K562 (cell line): ENCODE results near the gene TBX1. TPM values are rescaled to one million over a fixed set of nuclear protein-coding genes. Genes with fewer than 3 reads are reported as not detected.

Source experiments
- ATAC-seq: fragments of 200-7000 bp; cut with Tn5 transposase; 3 replicates; pipeline ENCODE4 v1.9.1; 2020; ENCODE audit warnings: moderate library complexity
- BruUV-seq: library from RNA; stranded (reverse); fragments of 400-500 nt; replicated peaks from 2 replicates; lab custom pipeline; 2021; lab: Mats Ljungman, UMichigan
- CTCF ChIA-PET: fragments of 300-600 bp; formaldehyde crosslinking; extraction: SDS; loops from one replicate; lab custom pipeline; 2021; ENCODE audit warnings: low intra/inter-chr PET ratio; lab: Yijun Ruan, JAX
- POLR2A ChIA-PET: fragments of 300-600, 350-650 bp; sonication (Branson Sonifier 250); formaldehyde crosslinking; extraction: SDS; loops from one replicate; lab custom pipeline; 2021; ENCODE audit warnings: antibody characterized with exemption, inconsistent platforms; lab: Yijun Ruan, JAX
- DNase-seq, 4 experiments: peaks; one replicate each; pipeline versions ENCODE4 v3.0.0 to v3.0.0-alpha.2; 2011 to 2018; ENCODE audit warnings: low spot score in 3 of 4, mixed read lengths in 3 of 4; ENCODE audit errors: extremely low read depth in 1 of 4
- FAIRE-seq: peaks from 2 replicates; lab custom pipeline; 2011; peaks lifted over from hg19 to GRCh38; lab: Jason Lieb, UNC
- H2AFZ ChIP-seq: 2 replicates; pipeline ENCODE4 v1.6.0; 2011; ENCODE audit warnings: low read depth, low read length, control low read depth, inconsistent platforms
- H3K27ac ChIP-seq: fragments of 200-600 bp; 3 replicates; pipeline ENCODE4 v1.8.0; 2011; ENCODE audit warnings: low read depth, mild to moderate bottlenecking, control low read depth, inconsistent platforms, low read length, moderate library complexity, mixed read lengths; ENCODE audit errors: extremely low read depth
- H3K27me3 ChIP-seq, 2 experiments: fragments of 300-600 bp in 1 of 2; 2 replicates in 1 of 2; 3 replicates in 1 of 2; pipeline versions ENCODE4 v1.6.0 to v1.8.0; 2011; ENCODE audit warnings: inconsistent platforms in 2 of 2, low read length in 2 of 2, mild to moderate bottlenecking in 1 of 2, mixed read lengths in 1 of 2, moderate library complexity in 1 of 2; ENCODE audit not compliant: control insufficient read depth in 2 of 2, insufficient read depth in 2 of 2
- H3K36me3 ChIP-seq: fragments of 300-600 bp; 3 replicates; pipeline ENCODE4 v1.8.0; 2011; ENCODE audit warnings: mild to moderate bottlenecking, low read length, inconsistent platforms; ENCODE audit not compliant: control insufficient read depth, insufficient read depth
- H3K4me1 ChIP-seq, 2 experiments: fragments of 200-600 bp in 1 of 2; replicated peaks in 1 of 2; 2 replicates in 1 of 2; 3 replicates in 1 of 2; pipeline versions ENCODE4 v1.5.1 to v1.8.0; 2011; ENCODE audit warnings: inconsistent platforms in 2 of 2, low read length in 2 of 2, mild to moderate bottlenecking in 1 of 2, mixed read lengths in 1 of 2, moderate library complexity in 1 of 2; ENCODE audit not compliant: control insufficient read depth in 2 of 2, insufficient read depth in 2 of 2
- H3K4me2 ChIP-seq: 2 replicates; pipeline ENCODE4 v1.6.1; 2011; ENCODE audit warnings: low read length, control low read depth, inconsistent platforms, mixed read lengths; ENCODE audit not compliant: insufficient read depth
- H3K4me3 ChIP-seq: fragments of 200-600 bp; sonication (generic), shearing (Covaris generic); 2 replicates; pipeline ENCODE4 v1.5.1; 2016; ENCODE audit warnings: control low read depth, inconsistent platforms
- H3K79me2 ChIP-seq: fragments of 200-600 bp; 3 replicates; pipeline ENCODE4 v1.8.0; 2011; ENCODE audit warnings: low read length, inconsistent platforms; ENCODE audit not compliant: control insufficient read depth, insufficient read depth
- H3K9ac ChIP-seq, 2 experiments: 2 replicates each; pipeline versions ENCODE4 v1.6.0 to v1.6.1; 2011; ENCODE audit warnings: low read depth in 2 of 2, low read length in 2 of 2, control low read depth in 1 of 2, inconsistent platforms in 1 of 2, mild to moderate bottlenecking in 1 of 2, mixed read lengths in 1 of 2; ENCODE audit not compliant: insufficient read depth in 1 of 2
- H3K9me1 ChIP-seq: one replicate; pipeline ENCODE4 v1.6.0; 2011; ENCODE audit warnings: inconsistent platforms, mild to moderate bottlenecking, low read length, moderate library complexity; ENCODE audit not compliant: control insufficient read depth, insufficient read depth
- H3K9me3 ChIP-seq: replicated peaks from 2 replicates; pipeline ENCODE4 v1.5.1; 2011; ENCODE audit warnings: low read depth, low read length, inconsistent platforms; ENCODE audit not compliant: control insufficient read depth, insufficient read depth
- H4K20me1 ChIP-seq: replicated peaks from 2 replicates; pipeline ENCODE4 v1.6.1; 2011; ENCODE audit warnings: low read length, inconsistent platforms, mixed read lengths; ENCODE audit not compliant: control insufficient read depth, insufficient read depth
- BHLHE40 ChIP-seq: IDR thresholded peaks from 2 replicates; pipeline ENCODE4 v1.6.1; 2011; ENCODE audit warnings: low read length, improper control_type of control experiment
- E2F3 ChIP-seq: fragments of 250-450 bp; sonication (Bioruptor Pico); IDR thresholded peaks from 2 replicates; pipeline ENCODE4 v1.4.0; 2020; ENCODE audit warnings: mild to moderate bottlenecking
- HSF4 ChIP-seq: fragments of 250-450 bp; sonication (Bioruptor Pico); IDR thresholded peaks from 2 replicates; pipeline ENCODE4 v2.1.2; 2022; ENCODE audit warnings: mild to moderate bottlenecking, moderate library complexity, borderline replicate concordance
- MEF2D ChIP-seq: conservative IDR thresholded peaks from 2 replicates; pipeline ENCODE4 v1.6.1; 2016; ENCODE audit warnings: low read depth, missing genetic modification characterization, missing compliant biosample characterization
- MYC ChIP-seq, 2 experiments: fragments of 250-450 bp in 1 of 2; sonication (Bioruptor Pico) in 1 of 2; IDR thresholded peaks; 2 replicates each; pipeline versions ENCODE4 v1.5.1 to v1.6.1; 2012 to 2021; ENCODE audit warnings: low read depth in 2 of 2, borderline replicate concordance in 1 of 2, improper control_type of control experiment in 1 of 2, low read length in 1 of 2, mild to moderate bottlenecking in 1 of 2, moderate library complexity in 1 of 2
- RBBP5 ChIP-seq: fragments of 200-600 bp; sonication (generic); IDR thresholded peaks from 2 replicates; pipeline ENCODE4 v1.6.1; 2012; ENCODE audit warnings: borderline replicate concordance, mild to moderate bottlenecking, low read length, control low read depth, inconsistent platforms; ENCODE audit not compliant: insufficient read depth, poor library complexity, severe bottlenecking
- RBFOX2 ChIP-seq: fragments of 200-400 bp; formaldehyde crosslinking; IDR thresholded peaks from 2 replicates; pipeline ENCODE4 v1.6.1; 2017; ENCODE audit warnings: low read depth, mild to moderate bottlenecking, low read length, moderate library complexity
- WGBS: fragments of 100-300 bp; shearing (Covaris generic); methylation state at CpG from one replicate; pipeline ENCODE4 v1.1.6; 2016; ENCODE audit warnings: low coverage, mixed read lengths; ENCODE audit not compliant: insufficient coverage; ENCODE audit errors: missing lambda C conversion rate; 5-methylcytosine and 5-hydroxymethylcytosine counted together
- in situ Hi-C: fragments of 300-500 bp; cut with MboI; formaldehyde crosslinking; loops from 4 replicates; pipeline ENCODE4 v1.15.0; 2018; ENCODE audit warnings: inconsistent platforms, mixed read lengths
- intact Hi-C: fragments of 100-400 bp; cut with micrococcal nuclease; formaldehyde crosslinking; loops from 2 replicates; pipeline ENCODE4 v1.14.2; 2022
- polyA plus RNA-seq, 8 experiments: library from polyadenylated mRNA; depleted of rRNA in 4 of 8; stranded (reverse) in 5 of 8; unstranded in 3 of 8; fragments of >200 nt; fragmentation: Nextera tagmentation in 2 of 8; fragmentation: Illumina TruSeq in 1 of 8; extraction: Ambion mirVana in 2 of 8; extraction: Trizol in 1 of 8; gene quantifications; 2 replicates each; pipeline versions ENCODE4 v1.2.1 to v1.2.3, GENCODE V29; 2011 to 2014; ENCODE audit warnings: inconsistent platforms in 1 of 8, missing spikeins in 1 of 8
- total RNA-seq, 7 experiments: library from RNA; depleted of rRNA in 6 of 7; stranded (reverse); fragments of >200 nt in 6 of 7; fragmentation: Illumina TruSeq in 2 of 7; extraction: Trizol in 2 of 7; gene quantifications; 2 replicates each; pipeline versions ENCODE4 v1.2.1 to v1.2.3, GENCODE V29; 2011 to 2021; ENCODE audit warnings: low replicate concordance in 1 of 7
- TF ChIP-seq, protein P1 (sequence below): fragments of 250-450 bp; sonication (Bioruptor Pico); IDR thresholded peaks from 2 replicates; pipeline ENCODE4 v1.9.0; 2021; ENCODE audit warnings: mild to moderate bottlenecking, inconsistent platforms
- TF ChIP-seq, protein P2 (sequence below): fragments of 450-650 bp; IDR thresholded peaks from 2 replicates; pipeline ENCODE4 v1.6.1; 2014; ENCODE audit warnings: low read depth, mild to moderate bottlenecking, moderate library complexity, borderline replicate concordance
- TF ChIP-seq, protein P3 (sequence below): sonication (generic); formaldehyde crosslinking; IDR thresholded peaks from 2 replicates; pipeline ENCODE4 v1.8.1; 2023; ENCODE audit warnings: mild to moderate bottlenecking, missing genetic modification reagents
- TF ChIP-seq, protein P4 (sequence below): fragments of 250-450 bp; sonication (Bioruptor Pico); IDR thresholded peaks from 2 replicates; pipeline ENCODE4 v1.4.0; 2020; ENCODE audit warnings: mild to moderate bottlenecking, moderate library complexity

The TBX1 gene
- total and polyA plus RNA-seq, 9 of the 15 experiments (the other 6 are each of a cell fraction or from before 2014, with no cell fraction given) = 0.07 to 35.0 (median 3.9) TPM

DNA sequence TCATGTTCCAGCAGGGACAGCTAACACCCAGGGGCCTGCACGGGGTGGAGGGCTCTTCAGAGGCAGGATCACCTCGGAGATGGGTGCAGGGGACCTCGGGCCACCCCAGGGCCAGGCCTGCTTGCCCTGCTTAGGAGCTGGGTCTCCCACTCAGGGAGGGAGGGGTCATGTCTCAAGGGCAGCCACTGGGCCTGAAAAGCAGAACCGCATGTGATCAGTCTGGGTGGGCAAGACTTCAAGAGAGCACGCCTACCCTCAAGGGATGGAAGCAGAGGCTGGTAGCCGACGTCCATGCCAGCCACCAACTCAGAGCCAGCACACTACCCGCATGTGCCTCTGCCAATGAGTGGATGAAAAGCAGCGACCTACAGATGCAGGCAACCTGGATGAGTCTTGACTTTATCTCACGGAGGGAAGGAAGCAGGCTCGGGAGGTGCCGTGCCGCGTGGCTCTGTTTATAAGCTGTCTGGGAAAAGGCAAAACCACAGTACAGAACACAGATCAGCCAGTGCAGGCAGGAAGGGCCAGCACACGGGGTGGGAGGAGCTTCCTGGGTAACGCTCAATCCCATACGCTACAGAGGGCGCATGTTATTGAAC, 16.0 kb downstream of the TBX1 start:
- POLR2A ChIA-PET = interaction anchor here (0.6 to 12.4 kb wide), 22 partner anchors 9 to 607 kb away, joined by 3 to 205 read pairs (median 5); partner anchors contain the start of genes GP1BB and TBX1
- 30% methylated on average over 18 of the region's 18 CpGs for WGBS
- TF ChIP-seq HSF4 = 0 out of 2 replicates have a peak, but pooled peaks have one; percentile 47
- peak; percentile 80 for TF ChIP-seq BHLHE40
- TF ChIP-seq, protein P1, sequence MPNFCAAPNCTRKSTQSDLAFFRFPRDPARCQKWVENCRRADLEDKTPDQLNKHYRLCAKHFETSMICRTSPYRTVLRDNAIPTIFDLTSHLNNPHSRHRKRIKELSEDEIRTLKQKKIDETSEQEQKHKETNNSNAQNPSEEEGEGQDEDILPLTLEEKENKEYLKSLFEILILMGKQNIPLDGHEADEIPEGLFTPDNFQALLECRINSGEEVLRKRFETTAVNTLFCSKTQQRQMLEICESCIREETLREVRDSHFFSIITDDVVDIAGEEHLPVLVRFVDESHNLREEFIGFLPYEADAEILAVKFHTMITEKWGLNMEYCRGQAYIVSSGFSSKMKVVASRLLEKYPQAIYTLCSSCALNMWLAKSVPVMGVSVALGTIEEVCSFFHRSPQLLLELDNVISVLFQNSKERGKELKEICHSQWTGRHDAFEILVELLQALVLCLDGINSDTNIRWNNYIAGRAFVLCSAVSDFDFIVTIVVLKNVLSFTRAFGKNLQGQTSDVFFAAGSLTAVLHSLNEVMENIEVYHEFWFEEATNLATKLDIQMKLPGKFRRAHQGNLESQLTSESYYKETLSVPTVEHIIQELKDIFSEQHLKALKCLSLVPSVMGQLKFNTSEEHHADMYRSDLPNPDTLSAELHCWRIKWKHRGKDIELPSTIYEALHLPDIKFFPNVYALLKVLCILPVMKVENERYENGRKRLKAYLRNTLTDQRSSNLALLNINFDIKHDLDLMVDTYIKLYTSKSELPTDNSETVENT (CRISPR knock-in tag) = 0 out of 2 replicates have a peak, but pooled peaks have one; percentile 45
- TF ChIP-seq, protein P2, sequence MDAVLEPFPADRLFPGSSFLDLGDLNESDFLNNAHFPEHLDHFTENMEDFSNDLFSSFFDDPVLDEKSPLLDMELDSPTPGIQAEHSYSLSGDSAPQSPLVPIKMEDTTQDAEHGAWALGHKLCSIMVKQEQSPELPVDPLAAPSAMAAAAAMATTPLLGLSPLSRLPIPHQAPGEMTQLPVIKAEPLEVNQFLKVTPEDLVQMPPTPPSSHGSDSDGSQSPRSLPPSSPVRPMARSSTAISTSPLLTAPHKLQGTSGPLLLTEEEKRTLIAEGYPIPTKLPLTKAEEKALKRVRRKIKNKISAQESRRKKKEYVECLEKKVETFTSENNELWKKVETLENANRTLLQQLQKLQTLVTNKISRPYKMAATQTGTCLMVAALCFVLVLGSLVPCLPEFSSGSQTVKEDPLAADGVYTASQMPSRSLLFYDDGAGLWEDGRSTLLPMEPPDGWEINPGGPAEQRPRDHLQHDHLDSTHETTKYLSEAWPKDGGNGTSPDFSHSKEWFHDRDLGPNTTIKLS = no peak
- TF ChIP-seq, protein P3, sequence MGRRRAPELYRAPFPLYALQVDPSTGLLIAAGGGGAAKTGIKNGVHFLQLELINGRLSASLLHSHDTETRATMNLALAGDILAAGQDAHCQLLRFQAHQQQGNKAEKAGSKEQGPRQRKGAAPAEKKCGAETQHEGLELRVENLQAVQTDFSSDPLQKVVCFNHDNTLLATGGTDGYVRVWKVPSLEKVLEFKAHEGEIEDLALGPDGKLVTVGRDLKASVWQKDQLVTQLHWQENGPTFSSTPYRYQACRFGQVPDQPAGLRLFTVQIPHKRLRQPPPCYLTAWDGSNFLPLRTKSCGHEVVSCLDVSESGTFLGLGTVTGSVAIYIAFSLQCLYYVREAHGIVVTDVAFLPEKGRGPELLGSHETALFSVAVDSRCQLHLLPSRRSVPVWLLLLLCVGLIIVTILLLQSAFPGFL (CRISPR knock-in tag) = no peak
- 0 out of 2 replicates have a peak, but pooled peaks have one; percentile 25 for TF ChIP-seq MEF2D (tag)
- TF ChIP-seq, protein P4, sequence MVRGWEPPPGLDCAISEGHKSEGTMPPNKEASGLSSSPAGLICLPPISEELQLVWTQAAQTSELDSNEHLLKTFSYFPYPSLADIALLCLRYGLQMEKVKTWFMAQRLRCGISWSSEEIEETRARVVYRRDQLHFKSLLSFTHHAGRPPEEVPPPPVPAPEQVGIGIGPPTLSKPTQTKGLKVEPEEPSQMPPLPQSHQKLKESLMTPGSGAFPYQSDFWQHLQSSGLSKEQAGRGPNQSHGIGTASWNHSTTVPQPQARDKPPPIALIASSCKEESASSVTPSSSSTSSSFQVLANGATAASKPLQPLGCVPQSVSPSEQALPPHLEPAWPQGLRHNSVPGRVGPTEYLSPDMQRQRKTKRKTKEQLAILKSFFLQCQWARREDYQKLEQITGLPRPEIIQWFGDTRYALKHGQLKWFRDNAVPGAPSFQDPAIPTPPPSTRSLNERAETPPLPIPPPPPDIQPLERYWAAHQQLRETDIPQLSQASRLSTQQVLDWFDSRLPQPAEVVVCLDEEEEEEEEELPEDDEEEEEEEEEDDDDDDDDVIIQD = peak; percentile 70; the same call in 1 of the 2 replicates
- TF ChIP-seq MYC (IDR thresholded peaks at IDR 0.05; ENCODE audit: low read depth, low read length) = peak; percentile 91
- TF ChIP-seq MYC (CRISPR knock-in tag; IDR thresholded peaks at IDR 0.05; ENCODE audit: borderline replicate concordance, low read depth) = peak; percentile 86; the same call in 1 of the 2 replicates
- TF ChIP-seq E2F3 (CRISPR knock-in tag) = peak; percentile 73; the same call in 1 of the 2 replicates
- TF ChIP-seq RBFOX2 = peak; percentile 45; the same call in 1 of the 2 replicates
- peak; percentile 85 for TF ChIP-seq RBBP5

More for the DNA sequence above, 16.0 kb downstream of the TBX1 start:
- CTCF ChIA-PET = interaction anchor here (0.5 kb wide), 1 partner anchor 110 kb away, joined by 3 read pairs; no protein-coding TSS in a partner anchor
- no peaks in the 10 kb centered on the region for H4K20me1 ChIP-seq
- H3K4me2 ChIP-seq = peak overlapping the region; percentile 56
- intact Hi-C loops (loop anchor here (5.0 kb wide), 1 partner anchor 431 kb away; no protein-coding TSS in a partner anchor), in situ Hi-C loops (no loop called here)
- FAIRE-seq = peak; percentile 57
- no peaks in the 10 kb centered on the region for H3K9me1 ChIP-seq
- H3K27me3 ChIP-seq = no peaks in the 10 kb centered on the region
- peak overlapping the region in 1 of 2 experiments; percentile 87; a peak in 2 of 4 replicates for H3K9ac ChIP-seq
- DNase-seq = peak; percentile 87 to 90 (median 89)
- ATAC-seq = peak; percentile 68
- no TSS peak for BruUV-seq
- no peaks in the 10 kb centered on the region for H3K36me3 ChIP-seq
- H3K9me3 ChIP-seq = no peaks in the 10 kb centered on the region
- peaks cover 47 to 59% of the 10 kb centered on the region in 2 experiments for H3K4me1 ChIP-seq
- H3K79me2 ChIP-seq = no peaks in the 10 kb centered on the region
- peak overlapping the region; percentile 34; the same call in 2 of the 3 replicates for H3K27ac ChIP-seq
- no peak overlapping the region for H3K4me3 ChIP-seq
- peak overlapping the region; percentile 79 for H2AFZ ChIP-seq
